HuH-7.5 (cell line): ENCODE measurements around the gene MAN1B1.

Experiments
- DNase-seq: peaks from one replicate; pipeline ENCODE4 v3.0.0; 2011; ENCODE audit warnings: low spot score

Gene MAN1B1

GRCh38 chr9:137069508-137070091 lies 17.2 kb upstream of the MAN1B1 start:
- no peak for DNase-seq

- peak; percentile 95 for DNase-seq
Observed at GRCh38 chr9:137070201-137070905, 16.4 kb upstream of the MAN1B1 start, which contains the start of gene SAPCD2. TSS of gene SAPCD2 (minus strand) at chr9:137070557. CDS start at chr9:137070460, 97 bp downstream.

- no peak for DNase-seq
Observed at GRCh38 chr9:137070906-137071275, 15.9 kb upstream of the MAN1B1 start.

DNA sequence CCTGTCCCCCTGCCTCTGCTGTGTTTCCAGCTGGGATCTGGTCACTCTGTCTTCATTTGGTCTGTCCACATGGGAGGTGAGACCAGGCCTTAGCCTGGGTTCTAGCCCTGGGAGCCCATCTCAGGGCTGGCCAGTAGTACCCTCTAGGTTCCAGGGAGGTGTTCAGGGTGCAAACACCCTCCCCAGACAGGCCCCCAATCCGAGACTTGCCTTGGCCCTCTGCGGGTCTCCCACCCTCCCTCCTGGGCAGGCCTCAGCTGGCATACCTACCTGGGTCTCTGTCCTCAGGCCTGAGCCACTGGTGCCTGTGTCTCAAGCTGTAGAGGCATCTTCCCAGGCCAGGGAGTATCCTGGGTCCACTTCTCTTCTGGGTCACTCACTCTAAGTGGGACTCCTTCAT lies 15.5 kb upstream of the MAN1B1 start:
- DNase-seq: no peak

DNA sequence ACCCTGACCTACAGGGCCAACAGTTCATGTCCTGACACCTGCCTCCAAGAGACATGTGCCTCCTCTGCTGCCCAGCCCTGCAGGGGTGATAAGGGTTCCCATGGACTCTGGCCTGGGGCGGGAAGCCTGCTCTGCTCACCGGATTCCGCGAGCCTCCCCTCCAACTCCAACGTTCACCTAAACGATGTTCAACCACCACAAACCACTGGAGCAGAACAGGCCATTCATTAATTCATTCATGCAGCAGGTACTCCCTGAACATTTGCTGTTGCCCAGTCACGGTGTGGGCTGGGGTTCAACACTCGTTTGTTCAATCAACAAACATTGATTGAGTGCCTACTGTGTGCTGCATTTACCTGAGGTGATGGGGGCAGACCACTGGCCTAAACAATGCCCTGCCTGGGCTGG lies 12.8 kb upstream of the MAN1B1 start:
- DNase-seq: no peak

DNA sequence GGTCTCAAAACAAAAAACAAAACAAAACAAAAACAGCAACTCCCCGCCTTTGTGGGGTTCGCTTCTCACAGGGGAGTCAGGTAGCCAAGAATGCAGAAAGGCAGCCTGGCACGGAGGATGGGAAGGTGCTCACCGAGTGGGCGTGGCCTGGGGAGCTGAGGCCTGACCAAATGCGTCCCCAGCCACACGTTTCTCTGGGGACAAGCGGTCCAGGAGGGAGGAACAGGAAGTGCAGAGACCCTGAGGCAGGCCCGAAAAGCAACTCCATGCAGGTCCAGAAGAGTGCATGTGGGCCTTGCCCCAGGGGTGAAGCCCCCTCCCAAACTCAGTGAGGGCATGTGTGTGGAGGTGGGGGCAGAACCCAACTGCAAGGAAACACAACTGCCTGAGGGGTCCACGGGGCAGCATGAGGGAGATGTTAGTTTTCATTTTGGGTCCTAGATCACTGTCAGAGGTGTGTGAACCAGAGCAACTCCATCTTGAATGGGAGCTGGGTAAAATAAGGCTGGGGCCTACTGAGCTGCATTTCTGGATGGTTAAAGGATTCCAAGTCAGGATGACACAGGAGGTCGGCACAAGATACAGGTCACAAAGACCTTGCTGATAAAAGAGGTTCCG lies 12.0 kb upstream of the MAN1B1 start:
- DNase-seq: no peak

DNA sequence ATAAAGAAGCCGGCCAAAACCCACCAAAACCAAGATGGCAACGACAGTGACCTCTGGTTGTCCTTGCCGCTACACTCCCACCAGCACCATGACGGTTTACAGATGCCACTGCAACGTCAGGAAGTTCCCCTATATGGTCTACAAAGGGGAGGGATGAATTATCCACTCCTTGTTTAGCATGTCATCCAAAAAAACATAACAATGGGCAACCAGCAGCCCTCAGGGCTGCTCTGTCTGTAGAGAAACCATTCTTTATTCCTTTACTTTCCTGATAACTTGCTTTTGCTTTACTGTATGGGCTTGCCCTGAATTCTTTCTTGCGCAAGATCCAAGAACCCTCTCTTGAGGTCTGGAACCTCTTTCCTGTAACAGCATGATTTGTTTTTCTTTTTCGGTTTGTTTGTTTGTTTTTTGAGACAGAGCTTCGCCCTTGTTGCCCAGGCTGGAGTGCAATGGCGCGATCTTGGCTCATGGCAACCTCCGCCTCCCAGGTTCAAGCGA lies 11.5 kb upstream of the MAN1B1 start:
- DNase-seq: no peak

DNA sequence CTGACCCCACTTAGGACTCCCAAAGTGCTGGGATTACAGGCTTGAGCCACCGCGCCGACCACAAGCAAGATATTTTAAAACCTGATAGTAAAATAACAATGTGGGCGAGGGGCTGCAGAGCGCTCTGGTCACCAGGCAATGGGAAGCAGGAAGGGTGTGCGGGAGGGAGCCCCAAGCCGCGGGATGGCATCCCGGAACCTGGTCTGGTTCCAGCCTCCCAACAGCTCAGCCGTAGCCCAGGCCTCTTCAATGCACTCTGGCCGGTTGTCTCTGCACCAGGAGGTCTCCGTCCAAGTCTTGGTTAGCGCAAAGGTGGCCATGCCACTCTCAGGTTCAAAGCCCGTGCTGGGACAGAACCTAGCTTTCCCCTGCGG lies 10.2 kb upstream of the MAN1B1 start:
- no peak for DNase-seq

DNA sequence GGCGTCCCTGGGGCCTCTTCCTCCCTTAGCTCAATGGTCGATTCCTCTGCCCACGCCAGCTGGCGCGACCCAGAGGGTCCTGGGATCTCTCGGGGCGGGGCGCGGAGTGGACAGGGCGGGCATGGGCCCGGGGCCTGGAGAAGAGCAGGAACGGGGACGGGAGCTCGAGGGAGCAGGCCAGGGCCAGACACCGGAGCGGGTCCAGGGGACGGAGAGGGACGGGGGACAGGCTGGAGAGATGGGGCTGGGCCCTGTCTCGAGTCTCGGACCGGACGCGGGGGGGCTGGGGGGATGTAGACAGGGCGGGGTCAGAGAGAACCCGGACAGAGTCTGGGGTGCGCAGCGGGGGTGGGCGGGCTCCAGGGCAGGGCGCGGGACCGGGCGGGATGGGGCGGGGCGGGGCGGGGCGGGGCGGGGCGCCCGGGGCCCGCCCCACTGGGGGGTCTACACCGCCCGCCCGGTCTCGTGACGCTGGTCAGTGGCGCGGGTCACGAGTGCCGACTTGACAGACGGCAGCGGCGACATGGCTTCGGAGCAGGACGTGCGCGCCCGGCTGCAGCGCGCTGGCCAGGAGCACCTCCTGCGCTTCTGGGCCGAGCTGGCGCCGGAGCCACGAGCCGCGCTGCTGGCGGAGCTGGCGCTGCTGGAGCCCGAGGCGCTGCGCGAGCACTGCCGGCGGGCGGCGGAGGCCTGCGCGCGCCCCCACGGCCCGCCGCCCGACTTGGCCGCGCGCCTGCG lies 9.6 kb upstream of the MAN1B1 start, which contains the start of gene UAP1L1:
TSS of gene UAP1L1 (plus strand) at position 508 of the 738 bp plus-strand sequence. CDS start at position 524, 16 bp downstream.
- DNase-seq: peak; percentile 61

- no peak for DNase-seq
Observed at GRCh38 chr9:137077758-137078693, 8.8 kb upstream of the MAN1B1 start.

GRCh38 chr9:137078701-137079400 lies 7.9 kb upstream of the MAN1B1 start:
- no peak for DNase-seq

- DNase-seq: no peak
Observed at GRCh38 chr9:137079401-137079787, 7.4 kb upstream of the MAN1B1 start.

DNA sequence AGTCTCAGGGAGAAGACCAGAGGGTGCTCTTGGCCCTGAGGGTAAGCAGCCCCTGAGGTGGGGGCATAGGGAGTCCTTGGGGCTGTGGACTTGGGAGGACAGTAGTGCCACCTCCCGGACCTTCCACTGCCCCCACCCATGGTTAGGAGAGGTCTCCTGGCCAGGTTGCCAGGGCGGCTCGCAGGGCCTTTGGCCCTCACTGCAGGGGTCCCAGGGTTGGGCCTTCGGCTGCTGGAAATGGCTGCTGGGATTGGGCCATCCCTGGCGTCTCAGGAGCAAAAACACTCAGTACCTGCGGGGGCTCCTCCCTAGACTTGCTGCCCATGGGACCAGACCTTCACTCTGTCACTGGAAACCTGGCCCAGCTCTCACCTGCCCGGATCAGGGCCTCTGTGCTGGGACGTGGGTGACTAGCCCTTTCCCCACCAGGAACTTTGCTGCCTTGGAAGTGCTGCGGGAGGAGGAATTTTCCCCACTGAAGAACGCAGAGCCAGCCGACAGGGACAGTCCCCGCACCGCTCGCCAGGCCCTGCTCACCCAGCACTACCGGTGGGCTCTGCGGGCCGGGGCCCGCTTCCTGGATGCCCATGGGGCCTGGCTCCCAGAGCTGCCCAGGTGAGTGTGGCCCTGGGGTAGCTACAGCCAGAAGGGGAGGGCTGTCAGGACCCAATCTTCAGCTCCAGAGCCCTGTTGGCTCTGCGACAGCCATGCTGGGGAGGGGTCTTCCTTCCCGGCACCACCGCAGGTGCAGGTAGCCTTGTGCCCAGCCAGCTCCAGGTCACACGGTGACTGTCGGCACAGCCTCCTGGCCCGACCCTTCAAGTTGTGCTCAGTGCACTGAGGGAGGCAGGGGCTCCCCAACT lies 6.3 kb upstream of the MAN1B1 start:
- no peak for DNase-seq

- no peak for DNase-seq
Observed at GRCh38 chr9:137082222-137082924, 4.4 kb upstream of the MAN1B1 start.

DNA sequence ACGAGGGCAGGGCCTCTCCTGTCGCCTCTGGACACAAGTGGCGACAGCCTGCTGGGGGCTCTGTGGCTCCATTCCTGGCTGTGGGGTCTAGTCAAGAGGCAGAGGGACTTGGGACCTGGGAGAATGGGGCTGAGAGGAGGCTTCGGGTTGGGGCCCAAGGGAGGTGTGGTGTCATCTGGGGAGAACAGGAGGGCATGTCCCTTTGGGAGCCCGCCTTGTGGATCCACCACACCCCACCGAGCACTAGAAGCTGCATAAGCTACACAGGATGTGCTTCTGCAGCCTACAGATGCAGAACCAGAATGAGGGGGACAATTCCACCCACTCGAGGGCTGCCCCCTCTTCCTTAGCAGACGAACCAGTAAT lies 3.9 kb upstream of the MAN1B1 start:
- DNase-seq: no peak

DNA sequence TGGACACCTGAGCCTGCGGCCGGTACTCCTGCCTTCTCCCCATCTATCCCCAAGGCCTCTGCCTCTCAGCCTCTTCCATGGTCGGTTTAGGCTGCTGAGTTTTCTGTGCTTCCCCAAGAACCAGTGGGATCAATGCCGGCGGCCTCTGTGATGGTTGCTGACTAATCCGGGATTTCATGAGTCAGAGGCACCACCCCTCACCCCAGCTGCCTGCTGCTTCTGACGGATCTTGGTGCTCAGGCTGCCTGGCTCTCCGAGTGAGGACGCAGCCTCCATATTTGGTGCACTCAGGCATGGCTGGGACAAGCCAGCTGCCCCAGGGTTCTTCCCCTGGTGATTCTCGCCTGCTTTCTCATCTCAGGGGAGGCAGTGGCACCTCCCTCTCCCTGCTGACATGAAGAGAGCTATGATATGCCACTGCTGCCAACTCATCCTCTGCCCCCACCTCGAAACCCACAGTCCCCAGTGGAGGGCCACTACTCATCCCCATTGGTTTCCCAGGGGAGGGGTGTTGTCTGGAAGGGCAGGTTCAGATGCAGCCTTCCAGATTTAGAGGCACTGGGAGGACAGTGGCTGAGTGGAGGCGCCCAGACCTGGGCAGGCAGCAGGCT lies 3.3 kb upstream of the MAN1B1 start:
- no peak for DNase-seq

GRCh38 chr9:137084526-137084925 lies 2.3 kb upstream of the MAN1B1 start:
- no peak for DNase-seq

DNA sequence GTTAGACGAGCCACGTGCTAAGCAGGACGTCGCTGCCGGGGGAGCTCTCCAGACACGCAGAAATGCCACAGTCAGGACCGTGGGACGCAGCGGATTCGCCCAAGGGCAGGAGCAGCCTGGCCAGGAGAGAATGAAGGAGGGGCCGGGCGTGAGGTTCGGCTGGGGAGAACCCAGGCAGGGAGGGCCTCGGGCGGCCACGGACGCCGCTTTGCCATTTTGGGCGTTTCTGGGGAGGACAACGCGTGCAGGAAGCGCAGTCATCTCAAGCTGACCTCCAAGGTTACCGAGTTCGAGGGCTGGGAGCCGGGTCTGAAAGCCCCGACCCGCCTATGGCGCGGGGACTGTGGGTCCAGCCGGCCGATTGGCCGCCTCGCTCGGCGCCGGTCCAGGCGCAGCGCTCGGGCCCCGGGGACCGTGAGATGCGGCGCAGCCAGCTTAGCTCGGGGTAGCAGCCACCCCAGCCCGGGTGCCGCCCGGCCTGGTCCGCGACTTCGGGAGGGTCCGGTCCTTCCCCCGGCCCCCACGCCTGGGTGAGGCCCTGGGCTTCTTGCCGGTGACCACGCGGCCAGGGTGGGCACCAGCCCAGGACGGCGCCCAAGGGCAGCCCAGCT lies 760 bp upstream of the MAN1B1 start:
- peak; percentile 52 for DNase-seq
